ENCODE results near the gene GNAI1.

Gene GNAI1

GRCh38 chr7:80175744-80176143, 41.1 kb downstream of the GNAI1 start:
- no peak overlapping the region for H3K18ac ChIP-seq (ENCODE audit: low read length)
- no peak overlapping the region for H3K23ac ChIP-seq (ENCODE audit: low read depth, low read length, poor library complexity)
- H3K4me3 ChIP-seq (ENCODE audit: low read length in 2 of 2), result no peak overlapping the region
- no peak overlapping the region for H2AFZ ChIP-seq (ENCODE audit: low read length)
- no peak overlapping the region for H2BK12ac ChIP-seq (ENCODE audit: low read length)
- no peak overlapping the region for H2BK5ac ChIP-seq (ENCODE audit: low read length)
- H3K27me3 ChIP-seq (ENCODE audit: control insufficient read depth in 3 of 3, insufficient read depth in 3 of 3, low read depth in 1 of 3, low read length in 3 of 3), result no peaks in the 10 kb centered on the region
- no CpG with 5 or more reads among the region's 1 CpG for WGBS, 2 donors (ENCODE audit: extremely low coverage in 2 of 2, insufficient read length in 2 of 2, insufficient replicate concordance in 1 of 2)
- no peak overlapping the region for H3K4me2 ChIP-seq (ENCODE audit: insufficient read depth, low read length, poor library complexity, severe bottlenecking)
- H2BK120ac ChIP-seq (ENCODE audit: low read depth, low read length), result no peak overlapping the region
- no peaks in the 10 kb centered on the region for H3K4me1 ChIP-seq (ENCODE audit: control insufficient read depth in 2 of 2, insufficient read depth in 1 of 2, low read depth in 1 of 2, low read length in 2 of 2)
- no peak overlapping the region for H4K91ac ChIP-seq (ENCODE audit: low read depth, low read length, poor library complexity)
- no peak overlapping the region for H3K9ac ChIP-seq (ENCODE audit: low read depth, low read length, poor library complexity)
- H2AK5ac ChIP-seq (ENCODE audit: low read depth, low read length), result no peak overlapping the region
- H3K36me3 ChIP-seq (replicated peaks in 1 of 2; ENCODE audit: control insufficient read depth in 2 of 2, insufficient read depth in 2 of 2, low read length in 2 of 2), result no peaks in the 10 kb centered on the region
- no peaks in the 10 kb centered on the region for H3K79me1 ChIP-seq (ENCODE audit: low read depth, low read length)
- no peak overlapping the region for H3K4ac ChIP-seq (ENCODE audit: low read length)
- DNase-seq (ENCODE audit: low spot score), result no peak
- H3K14ac ChIP-seq (ENCODE audit: low read length), result no peak overlapping the region
- no peak overlapping the region for H2BK15ac ChIP-seq (ENCODE audit: low read length)
- H3K9me3 ChIP-seq (replicated peaks in 1 of 2; ENCODE audit: control insufficient read depth in 2 of 2, insufficient read depth in 1 of 2, low read depth in 1 of 2, low read length in 2 of 2), result peaks cover 4 to 26% of the 10 kb centered on the region in 2 donors
- no peak overlapping the region for H3K27ac ChIP-seq (replicated peaks; ENCODE audit: low read length)
- no peak overlapping the region for H4K8ac ChIP-seq (ENCODE audit: low read depth, low read length)

GRCh38 chr7:80181411-80181810, 46.8 kb downstream of the GNAI1 start:
- WGBS, 2 donors (ENCODE audit: extremely low coverage in 2 of 2, insufficient read length in 2 of 2, insufficient replicate concordance in 1 of 2), result no CpG with 5 or more reads among the region's 4 CpGs

GRCh38 chr7:80182630-80183276, 48.1 kb downstream of the GNAI1 start:
- Histone ChIP-seq H3K14ac (ENCODE audit: low read length) (no peak overlapping the region), H2AK5ac (ENCODE audit: low read depth, low read length) (no peak overlapping the region), H4K91ac (ENCODE audit: low read depth, low read length, poor library complexity) (no peak overlapping the region), H3K18ac (ENCODE audit: low read length) (no peak overlapping the region), H3K36me3 (replicated peaks in 1 of 2; ENCODE audit: control insufficient read depth in 2 of 2, insufficient read depth in 2 of 2, low read length in 2 of 2) (no peaks in the 10 kb centered on the region), H2BK5ac (ENCODE audit: low read length) (no peak overlapping the region), H3K9ac (ENCODE audit: low read depth, low read length, poor library complexity) (no peak overlapping the region), H3K23ac (ENCODE audit: low read depth, low read length, poor library complexity) (no peak overlapping the region), H3K4me2 (ENCODE audit: insufficient read depth, low read length, poor library complexity, severe bottlenecking) (no peak overlapping the region), H2BK120ac (ENCODE audit: low read depth, low read length) (no peak overlapping the region), H3K4ac (ENCODE audit: low read length) (no peak overlapping the region), H3K27ac (replicated peaks; ENCODE audit: low read length) (no peak overlapping the region), H2AFZ (ENCODE audit: low read length) (no peak overlapping the region), H3K4me1 (ENCODE audit: control insufficient read depth in 2 of 2, insufficient read depth in 1 of 2, low read depth in 1 of 2, low read length in 2 of 2) (peaks cover 9 to 10% of the 10 kb centered on the region in 2 donors), H3K79me1 (ENCODE audit: low read depth, low read length) (peaks cover 4% of the 10 kb centered on the region), H2BK12ac (ENCODE audit: low read length) (no peak overlapping the region), H3K9me3 (replicated peaks in 1 of 2; ENCODE audit: control insufficient read depth in 2 of 2, insufficient read depth in 1 of 2, low read depth in 1 of 2, low read length in 2 of 2) (peaks cover 0 to 13% of the 10 kb centered on the region in 2 donors), H4K8ac (ENCODE audit: low read depth, low read length) (no peak overlapping the region), H2BK15ac (ENCODE audit: low read length) (no peak overlapping the region), H3K27me3 (ENCODE audit: control insufficient read depth in 3 of 3, insufficient read depth in 3 of 3, low read depth in 1 of 3, low read length in 3 of 3) (no peaks in the 10 kb centered on the region), H3K4me3 (ENCODE audit: low read length in 2 of 2) (no peak overlapping the region)
- no peak for DNase-seq (ENCODE audit: low spot score)
- WGBS, 2 donors (ENCODE audit: extremely low coverage in 2 of 2, insufficient read length in 2 of 2, insufficient replicate concordance in 1 of 2), result no CpG with 5 or more reads among the region's 3 CpGs

More at GRCh38 chr7:80181411-80181810, 46.8 kb downstream of the GNAI1 start:
- Histone ChIP-seq H3K14ac (ENCODE audit: low read length) (no peak overlapping the region), H3K27ac (replicated peaks; ENCODE audit: low read length) (no peak overlapping the region), H4K8ac (ENCODE audit: low read depth, low read length) (no peak overlapping the region), H3K4me2 (ENCODE audit: insufficient read depth, low read length, poor library complexity, severe bottlenecking) (no peak overlapping the region), H2BK12ac (ENCODE audit: low read length) (no peak overlapping the region), H3K18ac (ENCODE audit: low read length) (no peak overlapping the region), H3K27me3 (ENCODE audit: control insufficient read depth in 3 of 3, insufficient read depth in 3 of 3, low read depth in 1 of 3, low read length in 3 of 3) (no peaks in the 10 kb centered on the region), H2AFZ (ENCODE audit: low read length) (no peak overlapping the region), H3K9me3 (replicated peaks in 1 of 2; ENCODE audit: control insufficient read depth in 2 of 2, insufficient read depth in 1 of 2, low read depth in 1 of 2, low read length in 2 of 2) (peaks cover 0 to 13% of the 10 kb centered on the region in 2 donors), H3K4me1 (ENCODE audit: control insufficient read depth in 2 of 2, insufficient read depth in 1 of 2, low read depth in 1 of 2, low read length in 2 of 2) (peaks cover 6 to 9% of the 10 kb centered on the region in 2 donors), H2BK5ac (ENCODE audit: low read length) (no peak overlapping the region), H3K4me3 (ENCODE audit: low read length in 2 of 2) (no peak overlapping the region), H3K79me1 (ENCODE audit: low read depth, low read length) (peaks cover 4% of the 10 kb centered on the region), H2BK120ac (ENCODE audit: low read depth, low read length) (no peak overlapping the region), H3K36me3 (replicated peaks in 1 of 2; ENCODE audit: control insufficient read depth in 2 of 2, insufficient read depth in 2 of 2, low read length in 2 of 2) (no peaks in the 10 kb centered on the region), H3K9ac (ENCODE audit: low read depth, low read length, poor library complexity) (no peak overlapping the region), H3K4ac (ENCODE audit: low read length) (no peak overlapping the region), H4K91ac (ENCODE audit: low read depth, low read length, poor library complexity) (no peak overlapping the region), H3K23ac (ENCODE audit: low read depth, low read length, poor library complexity) (no peak overlapping the region), H2BK15ac (ENCODE audit: low read length) (no peak overlapping the region), H2AK5ac (ENCODE audit: low read depth, low read length) (no peak overlapping the region)
- DNase-seq (ENCODE audit: low spot score), result no peak

- H4K8ac ChIP-seq (ENCODE audit: low read depth, low read length), result no peak overlapping the region
- peaks cover 0 to 13% of the 10 kb centered on the region in 2 donors for H3K9me3 ChIP-seq (replicated peaks in 1 of 2; ENCODE audit: control insufficient read depth in 2 of 2, insufficient read depth in 1 of 2, low read depth in 1 of 2, low read length in 2 of 2)
- H3K4me1 ChIP-seq (ENCODE audit: control insufficient read depth in 2 of 2, insufficient read depth in 1 of 2, low read depth in 1 of 2, low read length in 2 of 2), result peaks cover 9 to 10% of the 10 kb centered on the region in 2 donors
Measured at GRCh38 chr7:80183351-80183750, 48.7 kb downstream of the GNAI1 start.

More at GRCh38 chr7:80183351-80183750, 48.7 kb downstream of the GNAI1 start:
- Histone ChIP-seq H2BK120ac (ENCODE audit: low read depth, low read length) (no peak overlapping the region), H2BK12ac (ENCODE audit: low read length) (no peak overlapping the region), H3K27ac (replicated peaks; ENCODE audit: low read length) (no peak overlapping the region), H4K91ac (ENCODE audit: low read depth, low read length, poor library complexity) (no peak overlapping the region), H3K4me2 (ENCODE audit: insufficient read depth, low read length, poor library complexity, severe bottlenecking) (no peak overlapping the region), H2BK5ac (ENCODE audit: low read length) (no peak overlapping the region), H3K14ac (ENCODE audit: low read length) (no peak overlapping the region), H2AFZ (ENCODE audit: low read length) (no peak overlapping the region), H3K27me3 (ENCODE audit: control insufficient read depth in 3 of 3, insufficient read depth in 3 of 3, low read depth in 1 of 3, low read length in 3 of 3) (no peaks in the 10 kb centered on the region), H3K23ac (ENCODE audit: low read depth, low read length, poor library complexity) (no peak overlapping the region), H2AK5ac (ENCODE audit: low read depth, low read length) (no peak overlapping the region), H2BK15ac (ENCODE audit: low read length) (no peak overlapping the region), H3K9ac (ENCODE audit: low read depth, low read length, poor library complexity) (no peak overlapping the region), H3K4ac (ENCODE audit: low read length) (no peak overlapping the region), H3K79me1 (ENCODE audit: low read depth, low read length) (peaks cover 4% of the 10 kb centered on the region), H3K4me3 (ENCODE audit: low read length in 2 of 2) (no peak overlapping the region), H3K36me3 (replicated peaks in 1 of 2; ENCODE audit: control insufficient read depth in 2 of 2, insufficient read depth in 2 of 2, low read length in 2 of 2) (no peaks in the 10 kb centered on the region), H3K18ac (ENCODE audit: low read length) (no peak overlapping the region)
- DNase-seq (ENCODE audit: low spot score), result no peak
